GM19324 (cell line): ENCODE results near the gene EFNA3.

Source experiments
- ATAC-seq: cut with Tn5 transposase; IDR thresholded peaks from one replicate; pipeline ENCODE4 v1.9.1; 2021; ENCODE audit warnings: mild to moderate bottlenecking, moderate library complexity; ENCODE audit not compliant: unreplicated experiment, low FRiP score

Gene EFNA3

GRCh38 chr1:155078469-155079209, at the start of gene EFNA3:
TSS of gene EFNA3 (plus strand) at chr1:155078837. CDS start at chr1:155078942, 105 bp downstream.
- no peak for ATAC-seq

GRCh38 chr1:155029513-155030242, 49.0 kb upstream of the EFNA3 start:
- no peak for ATAC-seq

- no peak for ATAC-seq
These were observed 48.3 kb upstream of the EFNA3 start for GRCh38 chr1:155030243-155030795.

- no peak for ATAC-seq
These were observed 47.7 kb upstream of the EFNA3 start for GRCh38 chr1:155030899-155031298.

- ATAC-seq, result no peak
These were observed 45.8 kb upstream of the EFNA3 start for GRCh38 chr1:155032886-155033285.

- ATAC-seq, result no peak
These were observed 45.1 kb upstream of the EFNA3 start, which contains the start of the genes DCST1 and DCST2 for GRCh38 chr1:155033524-155033923. TSS of gene DCST1 (plus strand) at chr1:155033824. CDS start at chr1:155034037, 213 bp downstream. TSS of gene DCST2 (minus strand) at chr1:155033781. CDS start at chr1:155033701, 80 bp downstream.

GRCh38 chr1:155034318-155035208, 44.1 kb upstream of the EFNA3 start:
- no peak for ATAC-seq

- ATAC-seq, result no peak
These were observed 42.7 kb upstream of the EFNA3 start for GRCh38 chr1:155035936-155036335.

- ATAC-seq, result no peak
These were observed 41.6 kb upstream of the EFNA3 start for GRCh38 chr1:155037043-155037442.

- no peak for ATAC-seq
These were observed 40.7 kb upstream of the EFNA3 start for GRCh38 chr1:155037851-155038441.

GRCh38 chr1:155038602-155039307, 39.9 kb upstream of the EFNA3 start:
- no peak for ATAC-seq

- no peak for ATAC-seq
These were observed 39.3 kb upstream of the EFNA3 start for GRCh38 chr1:155039308-155039669.

- no peak for ATAC-seq
These were observed 38.1 kb upstream of the EFNA3 start for GRCh38 chr1:155040358-155041093.

GRCh38 chr1:155042789-155043188, 35.8 kb upstream of the EFNA3 start:
- ATAC-seq, result no peak

GRCh38 chr1:155043301-155043702, 35.3 kb upstream of the EFNA3 start:
- no peak for ATAC-seq

GRCh38 chr1:155043793-155044192, 34.8 kb upstream of the EFNA3 start:
- ATAC-seq, result no peak

- ATAC-seq, result no peak
These were observed 34.3 kb upstream of the EFNA3 start for GRCh38 chr1:155044365-155044764.

GRCh38 chr1:155044812-155045657, 33.6 kb upstream of the EFNA3 start:
- no peak for ATAC-seq
